NCI-H2227 treated with DMSO at 0.1 percent for 48 hours (cell line): Measurements from ENCODE around the gene FAM107A.
"Not testable (repeated sequence)": the region's sequence is repeated elsewhere in the genome, so short reads cannot be mapped to it uniquely, and the experiment has no call there.

Source experiments
- DNase-seq: peaks from one replicate; lab custom pipeline; 2025; lab: John Stamatoyannopoulos, UW

The FAM107A gene

DNA sequence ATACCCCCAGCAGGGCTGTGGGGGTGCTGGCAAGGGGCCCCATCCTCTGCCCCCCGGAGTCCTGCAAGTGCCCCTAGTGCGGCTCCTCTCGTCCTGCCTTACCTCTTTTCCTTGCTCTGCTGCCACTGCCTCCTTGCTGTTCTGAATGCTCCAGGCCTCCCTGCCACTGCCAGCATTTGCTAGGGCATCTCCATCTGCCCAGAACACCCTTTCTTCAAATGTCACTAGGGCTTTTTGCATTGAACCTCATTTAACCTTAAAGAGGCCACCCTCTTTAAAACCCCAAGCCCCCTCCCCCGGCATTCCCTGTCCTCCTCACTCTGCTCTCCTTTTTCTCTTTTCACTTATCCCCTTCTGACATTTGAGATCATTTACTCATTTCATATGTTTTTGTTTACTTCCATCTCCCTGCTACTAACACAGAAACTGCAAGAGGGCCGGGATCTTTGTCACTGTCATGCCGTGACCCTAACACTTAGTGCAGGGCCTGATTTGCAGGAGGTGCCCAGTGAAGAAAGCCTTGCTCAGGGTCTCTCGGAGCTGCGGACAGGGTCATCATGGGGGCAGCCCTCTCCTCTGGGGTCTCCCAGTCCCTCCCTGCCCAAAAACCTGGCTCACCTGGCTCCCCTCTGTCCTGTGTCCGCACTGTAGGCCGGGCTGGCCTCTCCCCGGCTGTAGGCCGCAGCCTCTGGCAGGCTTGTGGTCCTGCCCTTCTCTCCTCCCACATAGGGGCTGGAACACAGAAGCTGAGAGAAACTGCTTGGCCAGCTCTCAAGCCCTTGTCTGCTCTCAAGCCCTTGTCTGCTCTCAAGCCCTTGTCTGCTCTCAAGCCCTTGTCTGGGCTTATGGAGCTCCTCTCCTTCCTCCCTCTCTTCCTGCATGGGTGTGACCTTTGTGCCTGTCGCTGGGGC lies 40.4 kb downstream of the FAM107A start, which contains the start of gene ACOX2:
ACOX2 (minus strand) TSS at position 690 of the 911 bp plus-strand sequence. CDS start 2,084 bp downstream, outside the sequence.
- DNase-seq = no peak

DNA sequence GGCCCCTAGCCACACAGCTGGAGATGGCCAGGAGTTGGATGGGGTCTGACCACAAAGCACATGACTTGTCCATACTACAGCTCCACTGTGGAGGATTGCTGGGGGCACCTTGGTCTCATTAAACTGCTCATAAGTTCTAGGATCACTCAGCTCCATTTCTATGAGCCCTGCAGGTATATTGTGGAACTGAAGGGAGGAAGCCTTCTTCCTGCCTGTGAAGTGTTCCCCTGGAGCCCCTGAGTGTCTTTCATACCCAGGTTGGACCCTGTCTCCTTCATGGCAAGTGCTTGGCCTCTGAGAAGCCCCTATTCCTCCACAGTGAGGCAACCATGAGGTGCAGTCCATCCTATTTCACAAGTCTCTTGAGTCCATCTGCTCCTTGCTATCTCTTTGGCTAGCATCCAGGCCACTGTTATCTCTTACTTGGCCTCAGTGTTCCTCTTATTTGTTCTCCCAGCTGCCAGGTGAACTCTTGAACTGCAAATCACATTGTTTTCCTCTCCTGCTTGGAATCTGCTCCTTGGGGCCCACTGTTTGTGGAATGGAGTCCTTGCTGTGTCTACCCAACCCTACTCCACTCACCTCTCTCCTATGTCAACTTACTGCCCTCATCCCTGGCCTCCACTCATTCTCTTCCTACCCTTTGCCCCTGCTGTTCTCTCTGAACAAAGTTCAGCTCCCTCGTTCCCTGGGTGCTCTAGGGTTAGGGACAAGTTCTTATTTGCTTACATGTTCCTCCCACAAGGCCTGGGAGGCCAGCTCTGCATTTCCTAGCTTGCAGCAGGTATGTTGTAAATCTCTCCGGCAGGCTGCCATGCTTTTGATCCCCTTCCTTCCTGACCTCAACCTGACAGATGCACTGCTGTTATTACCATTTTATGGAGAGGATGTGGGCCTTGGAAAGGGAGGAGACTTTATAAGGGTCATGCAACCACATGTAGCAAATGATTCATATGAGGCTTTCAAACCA lies 41.4 kb downstream of the FAM107A start:
- DNase-seq = no peak

DNA sequence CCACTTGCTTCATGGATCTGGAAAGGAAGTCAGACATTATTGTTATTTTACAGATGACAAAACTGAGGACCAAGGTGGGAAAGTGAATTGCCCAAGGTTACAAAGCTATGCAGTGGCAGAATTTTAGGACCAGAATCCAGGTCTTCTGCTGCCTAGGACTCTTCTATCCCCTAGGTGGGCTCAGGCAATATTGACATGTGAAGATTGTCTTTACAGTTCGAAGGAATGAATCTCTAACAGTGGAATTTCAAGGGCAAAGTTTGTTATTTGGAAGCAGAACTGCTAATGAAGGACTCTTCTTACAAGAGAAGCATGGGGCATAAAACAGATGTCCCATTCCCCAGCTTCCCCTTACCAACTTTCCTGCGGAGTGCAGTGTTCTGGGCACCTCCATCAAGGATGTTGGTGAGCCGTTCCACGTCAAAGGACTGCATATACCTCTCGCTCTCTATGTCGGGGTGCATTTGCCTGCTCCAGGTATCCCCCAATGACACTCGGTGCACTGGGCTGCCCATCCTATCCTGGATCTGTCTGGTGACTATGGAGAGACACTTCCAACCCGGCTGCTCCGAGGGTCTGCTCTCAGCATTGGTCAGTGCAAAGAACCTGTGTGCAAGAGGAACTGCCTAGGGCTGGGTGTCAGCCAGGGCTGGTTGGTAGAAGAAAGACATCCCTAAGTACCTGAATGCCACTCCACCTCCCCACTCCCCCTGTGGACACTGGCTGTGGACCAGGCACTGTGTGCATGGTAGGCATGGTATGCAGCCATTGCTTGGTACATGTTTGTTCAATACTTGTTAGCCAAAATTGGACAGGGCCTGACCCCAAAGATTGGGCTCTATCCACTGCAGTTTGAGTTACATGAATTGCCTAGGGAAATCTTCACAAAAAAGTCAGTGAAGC lies 42.3 kb downstream of the FAM107A start:
- DNase-seq = no peak

DNA sequence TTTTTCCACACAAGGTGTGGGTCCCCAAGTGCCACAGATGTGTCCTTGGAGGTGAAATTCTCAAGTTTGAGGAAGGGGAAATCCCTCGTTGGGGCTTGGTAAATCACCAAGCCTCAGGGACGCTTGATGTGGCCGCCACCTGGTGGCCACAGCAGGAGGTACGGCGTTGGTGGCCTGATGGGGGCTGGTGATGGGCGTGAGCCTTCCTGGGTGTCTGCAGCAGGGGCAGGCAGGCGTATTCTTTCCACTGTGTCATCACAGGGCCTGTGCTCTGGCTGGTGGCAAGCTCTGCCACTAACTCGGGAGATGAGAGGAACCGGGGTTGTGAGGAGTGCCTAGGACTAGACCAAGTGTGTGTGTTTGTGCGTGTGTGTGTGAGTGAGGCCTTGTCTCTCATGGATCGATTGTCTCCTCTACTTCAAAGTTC lies 44.4 kb downstream of the FAM107A start:
- no peak for DNase-seq

DNA sequence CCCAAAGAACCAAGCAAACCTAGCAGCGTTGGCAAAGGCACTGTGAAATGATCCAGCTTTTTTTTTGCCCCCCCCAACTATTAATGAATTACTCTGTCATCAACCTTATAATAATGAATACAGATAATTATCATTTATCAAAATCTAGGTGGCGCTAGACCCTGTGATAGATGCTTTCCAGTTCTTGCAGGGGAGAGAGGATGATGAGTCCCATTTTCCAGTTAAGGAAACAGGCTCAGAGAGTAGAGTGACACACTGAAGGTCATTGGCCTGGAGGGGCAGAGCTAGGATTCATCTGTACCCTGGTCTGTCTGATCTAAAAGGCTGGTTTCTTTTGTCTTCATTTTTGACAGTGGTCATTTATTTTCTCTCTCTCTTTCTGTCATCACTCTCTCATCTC lies 45.2 kb downstream of the FAM107A start:
- no peak for DNase-seq

DNA sequence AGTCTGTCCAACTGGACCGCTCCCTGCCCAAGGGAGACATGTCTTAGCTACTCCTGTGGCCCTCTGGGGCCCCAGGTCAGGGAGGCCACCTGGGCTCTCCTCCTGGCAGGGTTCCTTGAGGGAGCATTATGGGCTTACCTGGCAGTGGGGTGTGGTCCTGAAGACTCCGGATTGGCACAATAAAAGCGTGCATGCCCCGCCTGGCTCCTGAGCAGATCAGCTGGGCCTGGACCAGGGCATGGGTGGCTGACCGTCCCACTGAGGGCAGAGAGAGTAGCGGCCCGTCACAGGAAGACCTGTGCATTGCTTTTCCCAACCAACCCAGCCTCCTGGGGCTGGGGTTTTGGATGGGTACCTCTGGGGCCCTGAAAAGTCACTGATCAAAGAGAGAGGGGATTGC lies 45.6 kb downstream of the FAM107A start:
- DNase-seq = no peak

DNA sequence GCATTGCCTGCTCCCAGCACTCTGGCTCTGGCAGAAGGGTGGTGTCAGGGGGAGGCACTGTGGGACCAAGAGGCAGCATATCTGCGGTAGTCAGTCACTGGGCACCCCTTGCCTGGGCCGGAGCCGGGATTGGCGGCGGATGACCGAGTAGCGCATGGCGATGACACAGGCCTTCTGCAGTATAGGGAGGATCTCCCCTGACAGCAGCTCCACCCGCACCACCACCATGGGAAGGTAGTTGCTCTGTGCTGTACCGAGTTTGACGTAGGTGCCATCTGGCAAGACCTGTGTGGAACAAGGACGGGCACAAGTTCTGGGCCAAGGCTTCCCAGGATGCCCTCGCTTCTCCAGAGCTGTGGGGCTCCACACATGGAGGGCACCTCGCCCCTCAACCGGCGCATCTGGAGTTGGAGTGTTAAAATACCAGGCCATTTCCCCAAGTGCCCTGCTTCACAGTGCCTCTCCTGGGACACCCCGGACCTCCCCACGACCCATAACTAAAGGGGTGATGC lies 46.8 kb downstream of the FAM107A start:
- no peak for DNase-seq

DNA sequence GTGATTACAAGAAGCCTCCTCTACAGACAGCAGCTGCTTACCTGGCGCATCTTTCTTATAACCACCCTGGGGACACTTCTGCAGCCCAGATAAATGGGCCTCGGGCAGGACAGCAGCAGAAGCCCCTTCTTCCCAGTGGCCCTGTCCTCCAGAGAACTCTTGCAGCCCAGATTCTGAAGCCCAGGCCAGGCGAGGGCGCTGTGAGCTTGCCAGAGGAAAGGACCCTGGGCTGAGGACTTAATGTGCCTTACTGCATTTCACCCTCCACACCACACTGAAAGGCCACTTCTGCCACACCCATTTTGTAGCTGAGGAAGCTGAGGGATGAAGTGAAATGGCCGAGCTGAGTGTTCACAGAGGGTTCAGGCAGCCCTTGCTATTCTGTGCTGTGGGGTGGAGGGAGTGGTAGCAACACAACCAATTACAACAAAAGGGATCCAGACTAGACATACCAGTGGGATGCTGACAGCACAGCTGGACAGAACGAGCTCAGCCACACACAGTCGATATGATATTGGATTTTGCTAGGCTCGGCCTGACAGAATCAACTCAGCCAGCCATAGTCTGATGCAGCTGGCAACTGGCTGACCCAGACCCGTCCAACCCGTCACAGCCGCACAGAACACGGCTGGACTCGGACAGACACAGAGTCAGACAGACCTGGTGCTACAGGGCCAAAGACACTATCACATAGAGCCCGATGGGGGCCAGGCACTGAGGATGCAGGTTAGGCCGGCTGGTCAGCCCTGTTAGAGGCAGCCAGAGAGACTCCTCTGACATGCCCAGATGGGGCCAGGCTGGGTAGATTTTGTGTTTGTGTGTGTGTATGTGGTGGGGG lies 47.5 kb downstream of the FAM107A start:
- no peak for DNase-seq

DNA sequence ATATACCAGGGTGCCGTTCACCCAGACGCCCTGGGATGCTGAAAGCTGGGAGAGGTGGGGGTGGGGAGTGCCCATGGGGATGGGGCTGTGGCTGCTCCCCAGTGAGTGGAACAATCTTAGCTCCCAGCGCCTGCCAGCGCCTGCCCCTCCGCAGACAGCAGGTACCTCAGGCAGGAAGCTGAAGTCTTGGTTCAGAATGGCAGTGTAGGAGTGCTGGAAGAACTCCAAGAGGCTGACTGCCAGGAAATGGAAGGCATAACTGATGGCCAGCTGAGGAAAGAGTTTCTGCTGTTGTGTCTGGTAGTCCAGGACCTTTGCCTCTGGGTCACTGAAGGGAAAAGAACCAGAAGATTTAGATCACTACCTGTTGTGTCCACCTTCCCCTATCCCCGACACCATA lies 48.6 kb downstream of the FAM107A start:
- DNase-seq = no peak

DNA sequence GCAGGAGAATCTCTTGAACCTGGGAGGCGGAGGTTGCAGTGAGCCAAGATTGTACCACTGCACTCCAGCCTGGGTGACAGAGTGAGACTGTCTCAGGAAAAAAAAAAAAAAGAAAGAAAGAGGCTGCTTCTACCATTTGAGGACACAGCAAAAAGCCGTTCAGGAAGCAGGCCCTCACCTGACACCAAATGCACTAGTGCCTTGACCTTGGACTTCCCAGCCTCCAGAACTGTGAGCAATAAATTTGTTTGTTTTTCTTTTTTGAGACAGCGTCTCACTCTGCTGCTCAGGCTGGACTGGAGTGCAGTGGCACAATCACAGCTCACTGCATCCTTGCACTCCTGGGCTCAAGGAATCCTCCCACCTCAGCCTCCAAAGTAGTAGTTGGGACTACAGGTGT lies 49.8 kb downstream of the FAM107A start:
- DNase-seq = not testable (repeated sequence)

DNA sequence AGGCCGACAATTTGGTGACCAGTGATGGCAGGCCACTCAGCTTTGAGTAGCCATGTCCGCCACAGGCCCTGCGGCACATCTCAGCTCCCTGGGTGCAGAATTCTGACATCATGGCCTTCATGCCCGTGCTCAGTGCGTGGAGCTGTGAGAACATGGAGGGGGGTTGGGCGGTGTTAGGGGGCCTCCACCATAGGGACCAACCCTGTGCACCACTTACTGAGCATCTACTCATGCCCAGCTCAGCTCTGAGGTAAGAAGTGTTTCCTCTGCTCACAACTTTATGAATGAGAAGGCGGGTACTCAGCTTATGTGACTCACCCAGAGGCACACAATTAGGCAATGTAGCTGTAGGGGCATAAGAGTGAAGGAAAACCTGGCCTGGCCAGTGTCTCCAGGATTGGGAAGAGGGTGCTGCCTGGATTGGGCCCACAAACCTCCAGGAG lies 50.7 kb downstream of the FAM107A start:
- no peak for DNase-seq

DNA sequence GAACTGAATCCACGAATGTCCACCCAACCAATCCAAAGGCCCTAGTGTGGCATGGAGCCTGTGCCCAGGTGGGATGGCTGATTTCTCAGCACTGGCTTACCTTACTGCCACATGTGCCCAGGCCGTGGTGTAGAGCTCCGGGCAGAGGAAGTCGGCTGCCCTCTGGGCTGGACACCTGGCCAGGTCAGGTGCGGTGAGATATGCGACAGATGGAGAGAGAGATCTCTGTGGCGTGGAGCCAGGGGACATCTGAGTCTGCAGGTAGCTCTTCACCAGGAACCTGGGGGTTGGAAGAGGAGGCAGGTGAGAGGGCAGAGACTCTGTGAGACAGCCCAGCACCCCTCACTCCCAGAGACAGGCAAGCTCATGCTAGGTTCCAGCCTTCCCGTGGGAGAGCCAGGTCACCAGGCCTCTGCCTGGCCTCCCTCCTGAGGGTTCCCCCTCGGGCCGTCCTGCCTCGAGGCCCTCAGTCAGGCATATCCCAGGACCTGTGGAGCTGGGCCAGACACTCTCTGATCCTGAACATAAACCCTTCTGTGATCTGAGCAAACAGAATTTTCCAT lies 52.8 kb downstream of the FAM107A start:
- no peak for DNase-seq

DNA sequence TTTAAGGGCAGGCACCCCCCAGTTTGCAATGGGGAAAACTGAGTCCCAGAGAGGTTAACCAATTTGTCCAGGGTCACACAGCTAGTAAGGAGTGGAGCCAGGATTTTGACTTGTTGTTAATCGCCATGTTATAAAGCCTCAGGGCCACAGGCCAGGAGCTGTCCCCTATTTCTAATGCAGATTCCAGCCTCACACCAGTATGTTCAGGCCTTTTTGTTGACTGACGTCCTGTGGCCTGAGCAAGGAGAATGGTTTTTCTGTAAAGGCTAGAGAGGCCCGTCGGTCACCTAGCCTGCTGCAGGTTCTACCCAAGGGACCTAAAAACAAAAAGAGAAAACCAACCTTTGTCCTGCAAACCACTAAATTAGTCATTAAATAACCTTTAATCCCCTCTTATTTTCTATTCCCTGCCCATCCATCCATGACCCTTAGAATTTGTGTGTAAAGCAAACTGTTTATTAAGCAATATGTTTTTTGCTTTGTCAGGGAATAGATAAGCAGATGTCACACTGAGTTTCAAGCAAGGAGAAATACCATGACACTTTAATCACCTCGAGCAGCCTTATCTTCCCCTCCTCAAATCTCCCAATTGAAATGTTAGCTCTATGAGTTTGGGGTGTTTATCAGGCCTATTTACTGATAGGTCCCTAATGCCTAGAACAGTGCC lies 54.3 kb downstream of the FAM107A start:
- no peak for DNase-seq

DNA sequence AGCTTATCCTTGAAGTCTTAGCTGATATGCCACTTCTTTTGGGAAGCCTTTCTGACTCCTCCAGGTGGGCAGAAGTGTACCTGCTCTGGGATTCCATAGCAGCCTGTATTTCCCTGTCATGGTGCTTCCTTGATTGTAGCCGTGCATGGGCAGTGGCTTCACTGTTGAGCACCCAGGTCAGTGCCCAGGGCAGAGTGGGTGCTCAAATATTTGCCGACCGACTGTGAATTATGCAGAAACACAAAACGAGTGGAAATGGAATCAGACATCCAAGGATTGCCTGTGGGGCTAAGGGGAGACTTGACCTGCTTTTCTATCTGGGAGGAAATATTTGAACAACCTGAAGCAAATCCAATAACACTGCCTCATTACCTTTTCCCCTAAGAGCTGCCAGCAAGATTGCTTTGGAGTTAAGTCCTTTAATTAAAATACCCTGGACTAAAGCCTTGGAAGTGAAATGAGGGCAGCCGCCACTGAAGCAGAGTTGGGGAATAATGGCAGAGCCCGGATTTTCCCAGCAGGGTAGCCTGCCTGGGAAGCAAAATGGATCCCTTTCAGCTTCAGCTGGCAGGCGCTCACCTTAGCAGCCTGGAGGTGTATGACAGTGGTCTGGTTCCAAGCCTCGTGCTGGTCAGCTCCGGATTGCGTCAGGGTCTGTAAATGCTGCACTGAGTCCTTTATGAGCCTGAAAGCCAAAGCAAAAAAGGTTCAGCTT lies 55.1 kb downstream of the FAM107A start:
- no peak for DNase-seq

DNA sequence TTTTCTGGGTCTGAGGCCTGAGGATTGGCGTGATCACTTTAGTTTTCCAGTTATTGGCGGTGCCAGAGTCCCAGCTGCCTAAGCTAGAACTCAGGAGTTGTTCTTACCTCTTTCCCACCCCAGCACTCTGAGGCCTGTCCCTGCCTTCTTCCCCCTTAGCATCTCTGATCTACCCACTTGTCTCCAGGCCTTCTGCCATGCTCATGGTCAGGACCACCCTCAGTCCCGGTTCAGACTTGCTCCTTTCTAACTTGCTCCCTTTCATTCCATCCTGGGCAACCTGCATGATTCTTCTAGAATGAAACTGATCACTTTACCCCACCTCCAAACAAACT lies 55.9 kb downstream of the FAM107A start:
- no peak for DNase-seq

DNA sequence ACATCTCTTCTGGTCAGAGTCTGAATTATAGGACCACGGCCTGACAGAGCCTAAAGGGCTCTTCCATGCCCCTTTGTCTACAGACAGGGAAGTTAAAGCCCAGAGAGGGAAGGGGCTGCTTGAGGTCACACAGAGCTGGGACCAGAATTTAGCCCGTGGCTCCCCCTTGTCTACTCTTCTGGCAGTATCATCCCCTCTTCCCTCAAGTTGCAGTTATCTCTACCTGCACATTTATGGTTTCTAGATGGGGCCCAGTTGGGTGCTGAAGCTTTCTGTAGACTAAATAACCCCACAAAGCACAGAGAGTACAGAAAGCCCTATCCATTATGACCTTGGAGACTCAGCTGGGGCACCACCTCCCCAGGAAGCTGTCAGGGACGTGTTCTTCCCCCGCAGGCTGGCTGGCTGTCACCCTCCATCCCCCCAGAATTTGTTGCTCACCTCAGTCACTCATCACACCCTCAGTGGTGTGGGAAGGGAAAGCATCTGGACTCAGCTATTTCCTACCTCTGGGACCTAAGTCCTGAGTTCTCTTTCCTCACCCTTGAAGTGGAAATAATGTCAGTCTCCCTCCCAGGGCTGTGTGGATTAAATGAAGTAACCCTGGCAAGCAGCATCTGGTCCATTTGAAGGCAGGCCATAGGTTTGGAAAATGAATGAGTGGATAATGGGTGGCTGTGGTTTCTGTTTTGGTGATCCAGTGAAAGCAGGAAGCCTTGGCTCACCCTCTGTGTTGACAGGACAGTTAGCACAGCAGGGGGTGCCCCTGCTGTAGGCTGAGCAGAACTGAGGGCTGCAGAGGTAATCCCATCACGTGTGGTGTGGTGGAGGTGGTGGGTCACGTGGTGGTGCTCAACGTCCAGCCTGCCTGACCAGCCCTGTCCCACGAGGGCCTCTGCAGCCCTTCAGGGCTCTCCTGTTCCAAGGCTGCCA lies 56.5 kb downstream of the FAM107A start:
- DNase-seq = no peak

DNA sequence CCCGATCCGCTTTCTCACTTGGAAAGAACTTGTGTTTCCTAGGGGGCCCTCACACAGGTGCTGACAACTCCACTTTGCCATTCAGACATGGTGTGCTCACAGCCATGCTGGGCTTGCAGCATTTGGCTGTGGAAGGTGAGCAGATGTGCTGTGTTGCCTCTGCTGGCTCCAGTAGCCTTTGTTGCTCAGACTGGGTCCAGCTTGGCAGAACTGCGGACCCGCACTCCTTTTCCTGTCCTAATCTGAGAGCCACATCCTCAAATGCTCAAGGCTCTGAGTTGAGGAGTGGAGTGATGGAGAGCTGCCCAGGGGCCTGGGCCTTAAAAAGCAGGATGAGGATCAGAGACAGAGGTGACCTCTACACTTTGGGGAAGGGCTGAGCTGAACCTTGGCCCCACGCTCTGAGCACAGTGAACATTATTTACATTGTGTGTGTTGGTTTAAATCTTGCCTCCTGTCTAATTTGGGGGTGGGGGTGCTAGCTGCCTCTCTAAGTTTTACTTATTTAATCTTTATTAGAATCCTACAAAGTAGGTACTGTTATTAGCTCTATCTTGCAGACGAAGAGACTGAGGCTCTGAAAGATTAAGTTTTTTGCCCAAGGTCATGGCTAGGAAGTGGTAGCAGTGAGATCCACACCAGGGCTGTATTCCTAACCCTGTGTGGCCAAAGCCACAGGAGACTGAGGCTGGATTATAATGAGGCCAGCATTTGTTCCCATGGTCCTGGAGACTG lies 57.4 kb downstream of the FAM107A start:
- no peak for DNase-seq
